ENCODE data around the gene NCOR2. TPM values are rescaled to one million over a fixed set of nuclear protein-coding genes. Genes with fewer than 3 reads are reported as not detected.

NCOR2 gene
- total and polyA plus RNA-seq, 12 donors: 16.9 to 243 (median 173) TPM

DNA sequence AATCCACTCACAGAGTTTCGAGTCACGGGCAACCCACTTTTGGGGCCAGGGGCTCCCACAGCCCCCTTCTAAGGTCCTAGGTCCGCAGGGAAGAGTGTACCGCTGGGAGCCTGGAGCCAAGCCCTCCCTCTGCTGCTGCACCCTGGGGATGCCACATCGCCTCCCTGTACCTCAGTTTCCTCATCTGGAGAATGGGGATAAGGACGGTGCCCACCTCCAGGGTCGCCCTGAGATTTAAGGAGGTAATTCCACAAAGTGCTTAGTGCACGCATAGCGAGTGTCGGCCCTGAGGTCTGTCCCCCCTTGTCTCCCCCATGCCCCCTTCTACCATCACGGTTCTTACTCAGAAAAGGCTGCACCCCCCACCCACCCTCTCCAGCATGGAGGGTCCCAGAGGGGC, 35.5 kb downstream of the NCOR2 start:
- WGBS, 4 donors: 81 to 92% (median 89%) methylated on average over 5 to 11 of the region's 11 CpGs
- no peak for TF ChIP-seq POLR2A (IDR thresholded peaks at IDR 0.05)
- TF ChIP-seq, protein P1, sequence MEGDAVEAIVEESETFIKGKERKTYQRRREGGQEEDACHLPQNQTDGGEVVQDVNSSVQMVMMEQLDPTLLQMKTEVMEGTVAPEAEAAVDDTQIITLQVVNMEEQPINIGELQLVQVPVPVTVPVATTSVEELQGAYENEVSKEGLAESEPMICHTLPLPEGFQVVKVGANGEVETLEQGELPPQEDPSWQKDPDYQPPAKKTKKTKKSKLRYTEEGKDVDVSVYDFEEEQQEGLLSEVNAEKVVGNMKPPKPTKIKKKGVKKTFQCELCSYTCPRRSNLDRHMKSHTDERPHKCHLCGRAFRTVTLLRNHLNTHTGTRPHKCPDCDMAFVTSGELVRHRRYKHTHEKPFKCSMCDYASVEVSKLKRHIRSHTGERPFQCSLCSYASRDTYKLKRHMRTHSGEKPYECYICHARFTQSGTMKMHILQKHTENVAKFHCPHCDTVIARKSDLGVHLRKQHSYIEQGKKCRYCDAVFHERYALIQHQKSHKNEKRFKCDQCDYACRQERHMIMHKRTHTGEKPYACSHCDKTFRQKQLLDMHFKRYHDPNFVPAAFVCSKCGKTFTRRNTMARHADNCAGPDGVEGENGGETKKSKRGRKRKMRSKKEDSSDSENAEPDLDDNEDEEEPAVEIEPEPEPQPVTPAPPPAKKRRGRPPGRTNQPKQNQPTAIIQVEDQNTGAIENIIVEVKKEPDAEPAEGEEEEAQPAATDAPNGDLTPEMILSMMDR (IDR thresholded peaks at IDR 0.05): no peak
- Histone ChIP-seq H3K4me1 (replicated peaks in 1 of 2) (peaks cover 0 to 13% of the 10 kb centered on the region in 2 donors), H3K36me3 (replicated peaks in 1 of 2) (no peaks in the 10 kb centered on the region), H3K9me3 (replicated peaks in 1 of 3) (no peaks in the 10 kb centered on the region), H3K27ac (peak overlapping the region in 1 of 5 donors; percentile 34), H3K27me3 (no peaks in the 10 kb centered on the region), H3K4me3 (no peak overlapping the region)
- no peak for DNase-seq
- intact Hi-C loops (cut with DNase I): no loop called here

DNA sequence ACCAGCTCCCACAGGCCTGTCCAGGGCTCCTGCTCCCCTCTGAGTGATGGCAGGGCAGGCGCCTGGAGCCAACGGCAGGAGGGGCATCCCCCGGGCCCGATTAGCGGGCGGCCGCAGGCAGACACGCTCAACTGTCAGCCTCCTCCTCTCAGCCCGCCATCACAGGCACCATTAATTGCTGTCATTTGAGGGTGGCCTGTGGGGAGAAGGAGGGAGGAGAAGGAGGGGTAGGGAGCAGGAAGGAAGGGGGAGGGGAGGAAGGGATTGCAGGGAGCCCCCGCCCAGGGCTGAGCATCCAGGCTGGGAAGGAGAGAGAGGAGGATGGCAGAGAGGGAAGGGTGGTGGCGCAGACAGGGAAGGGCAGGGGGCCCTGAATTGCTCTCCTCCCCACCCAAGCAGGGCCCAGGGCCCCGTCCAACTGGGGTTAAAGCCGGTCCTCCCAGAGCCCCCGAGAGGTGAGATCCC, 36.1 kb downstream of the NCOR2 start:
- 52 to 72% (median 54%) methylated on average over 6 to 14 of the region's 14 CpGs for WGBS, 4 donors
- DNase-seq: no peak

DNA sequence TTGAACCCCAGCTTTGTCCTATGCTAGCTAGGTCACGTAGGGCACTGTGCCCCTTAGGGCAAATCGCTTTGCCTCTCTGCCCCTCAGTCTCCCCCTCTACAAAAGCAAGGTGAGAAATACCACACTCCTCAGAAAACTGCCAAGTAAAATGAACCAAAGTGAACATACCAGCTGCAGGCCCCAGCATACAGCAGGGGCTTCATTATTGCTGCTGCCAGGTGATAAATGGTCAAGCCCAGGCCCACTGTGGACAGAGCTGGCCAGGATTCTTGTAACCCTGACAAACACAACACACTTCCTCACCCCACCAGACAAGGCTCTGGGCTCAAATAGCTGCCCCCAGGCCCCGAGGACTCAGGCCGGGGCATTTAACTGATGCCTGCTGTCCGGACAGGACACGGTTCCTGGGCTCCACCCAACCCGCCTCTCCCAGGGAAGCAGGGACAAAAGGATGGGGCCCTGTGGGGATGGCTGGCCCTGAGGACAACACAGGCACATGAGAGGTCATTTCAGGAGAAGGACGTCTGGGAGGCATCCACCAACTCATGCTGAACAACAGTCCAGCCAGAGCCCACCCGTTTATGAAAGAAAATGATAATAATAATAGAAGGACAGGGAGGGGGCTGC, 36.7 kb downstream of the NCOR2 start:
- peaks cover 0 to 11% of the 10 kb centered on the region in 2 donors for H3K4me1 ChIP-seq (replicated peaks in 1 of 2)
- no peak overlapping the region for H3K4me3 ChIP-seq
- no peaks in the 10 kb centered on the region for H3K36me3 ChIP-seq (replicated peaks in 1 of 2)
- no peak for TF ChIP-seq POLR2A (IDR thresholded peaks at IDR 0.05)
- TF ChIP-seq, protein P1 (IDR thresholded peaks at IDR 0.05): no peak
- intact Hi-C loops (cut with DNase I): no loop called here
- peak overlapping the region in 1 of 5 donors; percentile 64 for H3K27ac ChIP-seq
- no peaks in the 10 kb centered on the region for H3K27me3 ChIP-seq
- no peak for DNase-seq
- H3K9me3 ChIP-seq (replicated peaks in 1 of 3): no peaks in the 10 kb centered on the region
- 55 to 76% (median 70%) methylated on average over 7 to 9 of the region's 9 CpGs for WGBS, 4 donors

More for the DNA sequence above, 36.1 kb downstream of the NCOR2 start:
- H3K9me3 ChIP-seq (replicated peaks in 1 of 3): no peaks in the 10 kb centered on the region
- peaks cover 0 to 8% of the 10 kb centered on the region in 2 donors for H3K4me1 ChIP-seq (replicated peaks in 1 of 2)
- peak overlapping the region in 1 of 5 donors; percentile 64 for H3K27ac ChIP-seq
- H3K4me3 ChIP-seq: no peak overlapping the region
- TF ChIP-seq, protein P1 (IDR thresholded peaks at IDR 0.05): no peak
- H3K27me3 ChIP-seq: no peaks in the 10 kb centered on the region
- intact Hi-C loops (cut with DNase I): no loop called here
- no peaks in the 10 kb centered on the region for H3K36me3 ChIP-seq (replicated peaks in 1 of 2)

DNA sequence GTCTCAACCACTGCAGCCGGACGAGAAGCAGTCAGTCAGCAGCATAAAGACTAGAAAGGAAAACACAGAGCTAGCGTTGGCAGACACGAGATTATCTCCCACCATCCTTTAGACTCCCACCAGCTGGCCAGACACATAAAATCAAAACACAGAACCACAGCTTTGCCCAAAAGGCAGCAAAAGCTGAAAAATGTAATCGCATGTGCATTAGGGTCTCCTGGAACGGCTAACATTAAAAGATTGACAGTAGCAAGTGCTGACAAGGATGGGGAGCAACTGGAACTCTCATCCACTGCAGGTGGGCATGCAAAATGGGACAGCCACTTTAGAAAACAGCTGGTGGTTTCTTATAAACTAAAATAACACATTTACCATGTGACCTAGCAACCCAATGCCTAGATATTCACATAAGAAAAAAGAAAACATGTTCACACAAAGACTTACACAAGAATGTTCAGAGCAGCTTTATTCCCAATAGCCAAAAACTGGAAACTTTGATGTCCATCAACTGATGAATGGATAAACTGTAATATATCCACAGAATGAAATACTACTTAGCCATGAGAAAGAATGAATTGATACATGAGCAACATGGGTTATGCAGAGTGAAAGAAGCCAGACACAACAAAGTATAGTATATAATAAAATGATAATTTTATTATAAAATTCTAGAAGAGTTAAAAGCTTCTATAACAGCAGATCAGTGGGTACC, 37.7 kb downstream of the NCOR2 start:
- intact Hi-C loops (cut with DNase I): no loop called here
- TF ChIP-seq, protein P1 (IDR thresholded peaks at IDR 0.05): no peak
- no peak for TF ChIP-seq POLR2A (IDR thresholded peaks at IDR 0.05)
- H3K4me1 ChIP-seq (replicated peaks in 1 of 2): peaks cover 0 to 16% of the 10 kb centered on the region in 2 donors
- H3K4me3 ChIP-seq: no peak overlapping the region
- no peaks in the 10 kb centered on the region for H3K36me3 ChIP-seq (replicated peaks in 1 of 2)
- no peaks in the 10 kb centered on the region for H3K9me3 ChIP-seq (replicated peaks in 1 of 3)
- no peak for DNase-seq
- H3K27me3 ChIP-seq: no peaks in the 10 kb centered on the region
- 86 to 95% (median 93%) methylated on average over 6 of the region's 6 CpGs for WGBS, 4 donors
- no peak overlapping the region for H3K27ac ChIP-seq
